Panc1 (cell line): ENCODE measurements around the gene PLEKHA8. TPM values are rescaled to one million over a fixed set of nuclear protein-coding genes. Genes with fewer than 3 reads are reported as not detected.

Experiments used
- ATAC-seq: fragments of 200-7000 bp; cut with Tn5 transposase; 2 replicates; pipeline ENCODE4 v1.9.1; 2020; ENCODE audit warnings: mild to moderate bottlenecking, moderate library complexity
- BruUV-seq: library from RNA; stranded (reverse); fragments of 400-500 nt; replicated peaks from 2 replicates; lab custom pipeline; 2021; lab: Mats Ljungman, UMichigan
- CTCF ChIA-PET: fragments of 300-600 bp; sonication (Branson Sonifier 250); formaldehyde crosslinking; loops from one replicate; lab custom pipeline; 2022; ENCODE audit warnings: antibody characterized with exemption; lab: Charles Lee
- POLR2A ChIA-PET: fragments of 300-600 bp; sonication (Branson Sonifier 250); formaldehyde crosslinking; loops from one replicate; lab custom pipeline; 2022; ENCODE audit warnings: antibody characterized with exemption; lab: Charles Lee
- DNase-seq: peaks from one replicate; pipeline ENCODE4 v3.0.0-alpha.2; 2010; ENCODE audit warnings: low read depth, low spot score
- H3K27ac ChIP-seq: 2 replicates; pipeline ENCODE4 v1.5.1; 2011; ENCODE audit warnings: mild to moderate bottlenecking, low read length, inconsistent platforms
- H3K27me3 ChIP-seq: fragments of 200-500 bp; sonication (Bioruptor generic); 2 replicates; pipeline ENCODE4 v1.6.0; 2014; ENCODE audit warnings: low read length, inconsistent platforms; ENCODE audit not compliant: control insufficient read depth, insufficient read depth
- H3K36me3 ChIP-seq: fragments of 200-500 bp; sonication (Bioruptor generic); 2 replicates; pipeline ENCODE4 v1.5.1; 2014; ENCODE audit warnings: inconsistent platforms, mild to moderate bottlenecking, low read length, moderate library complexity; ENCODE audit not compliant: control insufficient read depth, insufficient read depth
- H3K4me1 ChIP-seq: 2 replicates; pipeline ENCODE4 v1.5.1; 2011; ENCODE audit warnings: inconsistent platforms, mild to moderate bottlenecking, low read length, moderate library complexity; ENCODE audit not compliant: control insufficient read depth, insufficient read depth
- H3K4me3 ChIP-seq, 2 experiments: 2 replicates each; pipeline ENCODE4 v1.5.1; 2011 to 2012; ENCODE audit warnings: low read depth in 2 of 2, low read length in 2 of 2, mild to moderate bottlenecking in 2 of 2, inconsistent platforms in 1 of 2, moderate library complexity in 1 of 2
- H3K9me3 ChIP-seq: fragments of 200-500 bp; sonication (Bioruptor generic); 2 replicates; pipeline ENCODE4 v1.5.1; 2014; ENCODE audit warnings: low read depth, mild to moderate bottlenecking, inconsistent platforms, low read length, moderate library complexity; ENCODE audit not compliant: control insufficient read depth, insufficient read depth
- CTCF ChIP-seq: fragments of 450-650 bp; IDR thresholded peaks from 2 replicates; pipeline ENCODE4 v1.5.1; 2017; ENCODE audit warnings: mild to moderate bottlenecking
- POLR2AphosphoS5 ChIP-seq: IDR thresholded peaks from 2 replicates; pipeline ENCODE4 v1.6.1; 2012; ENCODE audit warnings: mild to moderate bottlenecking, low read depth, low read length, moderate library complexity
- REST ChIP-seq, 2 experiments: IDR thresholded peaks; 2 replicates each; pipeline ENCODE4 v1.6.1; 2011 to 2012; ENCODE audit warnings: low read depth in 2 of 2, control low read depth in 1 of 2, low read length in 1 of 2, mild to moderate bottlenecking in 1 of 2, moderate library complexity in 1 of 2; ENCODE audit not compliant: insufficient read depth in 1 of 2
- SIN3A ChIP-seq: IDR thresholded peaks from 2 replicates; pipeline ENCODE4 v1.6.1; 2012; ENCODE audit warnings: low read depth, mild to moderate bottlenecking, low read length, moderate library complexity, borderline replicate concordance; ENCODE audit not compliant: insufficient read depth
- TCF7L2 ChIP-seq: IDR thresholded peaks from 2 replicates; pipeline ENCODE4 v1.6.1; 2011; ENCODE audit warnings: mild to moderate bottlenecking, low read depth, low read length, inconsistent platforms
- in situ Hi-C: cut with HindIII; loops from 2 replicates; pipeline ENCODE4 v1.10.0; 2016; ENCODE audit warnings: low sequenced_read_pairs, low pct_unique_long_range_greater_than_20kb
- intact Hi-C: fragments of 100-400 bp; cut with micrococcal nuclease; formaldehyde crosslinking; loops from one replicate; pipeline ENCODE4 v1.10.0; 2022; ENCODE audit not compliant: unreplicated experiment
- total RNA-seq: library from RNA; stranded (reverse); gene quantifications from one replicate; pipeline ENCODE4 v1.2.1, GENCODE V29; 2021; ENCODE audit not compliant: unreplicated experiment

PLEKHA8 gene
- total RNA-seq, 1 experiment from 2014 or later = 20.7 TPM

GRCh38 chr7:30112103-30112713, 84.0 kb downstream of the PLEKHA8 start:
- in situ Hi-C loops = no loop called here

GRCh38 chr7:30113144-30113543, 84.9 kb downstream of the PLEKHA8 start:
- POLR2A ChIA-PET = no interaction called here
- CTCF ChIA-PET = no interaction called here
- no peak overlapping the region for H3K27ac ChIP-seq
- H3K27me3 ChIP-seq = no peaks in the 10 kb centered on the region
- no peak for TF ChIP-seq SIN3A
- no peak for TF ChIP-seq TCF7L2
- TF ChIP-seq REST (IDR thresholded peaks at IDR 0.05; ENCODE audit: insufficient read depth in 1 of 2, low read depth in 2 of 2, low read length in 1 of 2) = no peak
- no peak for TF ChIP-seq POLR2AphosphoS5
- no peak for TF ChIP-seq CTCF
- no TSS peak for BruUV-seq
- no peaks in the 10 kb centered on the region for H3K36me3 ChIP-seq
- in situ Hi-C loops (no loop called here), intact Hi-C loops (no loop called here)
- no peaks in the 10 kb centered on the region for H3K4me1 ChIP-seq
- no peak overlapping the region for H3K4me3 ChIP-seq
- H3K9me3 ChIP-seq = peaks cover 18% of the 10 kb centered on the region
- ATAC-seq (no peak), DNase-seq (no peak)

More at GRCh38 chr7:30112103-30112713, 84.0 kb downstream of the PLEKHA8 start:
- no peaks in the 10 kb centered on the region for H3K36me3 ChIP-seq
- ChIA-PET POLR2A (no interaction called here), CTCF (no interaction called here)
- H3K27ac ChIP-seq = no peak overlapping the region
- BruUV-seq = no TSS peak
- no peak for ATAC-seq
- no peak overlapping the region for H3K4me3 ChIP-seq
- H3K9me3 ChIP-seq = peaks cover 18% of the 10 kb centered on the region
- no peaks in the 10 kb centered on the region for H3K4me1 ChIP-seq
- no peak for TF ChIP-seq REST (IDR thresholded peaks at IDR 0.05; ENCODE audit: insufficient read depth in 1 of 2, low read depth in 2 of 2, low read length in 1 of 2)
- TF ChIP-seq SIN3A = no peak
- no peak for TF ChIP-seq CTCF
- no peak for TF ChIP-seq TCF7L2
- no peak for TF ChIP-seq POLR2AphosphoS5
- no peaks in the 10 kb centered on the region for H3K27me3 ChIP-seq
- intact Hi-C loops = no loop called here
- DNase-seq = no peak
